Stimulated activated memory B cell treated with anti-CD40 and anti-IgM and Interleukin-4, amounts not matched to agents 10 μg/mL and 1 μg/mL and 100 μg/mL, for 72 hours (primary cell): ENCODE measurements around the gene MVP.

Source experiments
- ATAC-seq: fragments of 150-1000 bp; cut with Tn5 transposase; 2 replicates; pipeline ENCODE4 v1.10.0; 2021
- H3K27ac Mint-ChIP-seq: one replicate; pipeline ENCODE4 v1.8.0; 2022; ENCODE audit warnings: mild to moderate bottlenecking, mixed read lengths
- H3K27me3 Mint-ChIP-seq: one replicate; pipeline ENCODE4 v1.8.0; 2022; ENCODE audit warnings: mixed read lengths
- H3K36me3 Mint-ChIP-seq: one replicate; pipeline ENCODE4 v1.8.0; 2022; ENCODE audit warnings: mixed read lengths
- H3K4me1 Mint-ChIP-seq: one replicate; pipeline ENCODE4 v1.8.0; 2022; ENCODE audit warnings: mixed read lengths
- H3K4me3 Mint-ChIP-seq: one replicate; pipeline ENCODE4 v1.8.0; 2022; ENCODE audit warnings: mild to moderate bottlenecking, moderate library complexity, mixed read lengths
- H3K9me3 Mint-ChIP-seq: one replicate; pipeline ENCODE4 v1.8.0; 2022; ENCODE audit warnings: mixed read lengths

MVP gene

DNA sequence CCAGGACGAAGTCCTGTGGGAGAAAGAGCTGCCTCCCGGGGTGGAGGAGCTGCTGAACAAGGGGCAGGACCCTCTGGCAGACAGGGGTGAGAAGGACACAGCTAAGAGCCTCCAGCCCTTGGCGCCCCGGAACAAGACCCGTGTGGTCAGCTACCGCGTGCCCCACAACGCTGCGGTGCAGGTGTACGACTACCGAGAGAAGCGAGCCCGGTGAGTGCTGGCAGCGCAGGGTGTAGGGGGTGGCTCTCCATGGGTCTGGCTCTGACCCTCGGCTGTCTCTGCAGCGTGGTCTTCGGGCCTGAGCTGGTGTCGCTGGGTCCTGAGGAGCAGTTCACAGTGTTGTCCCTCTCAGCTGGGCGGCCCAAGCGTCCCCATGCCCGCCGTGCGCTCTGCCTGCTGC lies 21.4 kb downstream of the MVP start:
- Mint-ChIP-seq H3K36me3 (peaks cover 48% of the 10 kb centered on the region), H3K4me3 (no peak overlapping the region), H3K9me3 (no peaks in the 10 kb centered on the region), H3K27me3 (no peaks in the 10 kb centered on the region), H3K4me1 (no peaks in the 10 kb centered on the region), H3K27ac (no peak overlapping the region)
- ATAC-seq, result no peak

DNA sequence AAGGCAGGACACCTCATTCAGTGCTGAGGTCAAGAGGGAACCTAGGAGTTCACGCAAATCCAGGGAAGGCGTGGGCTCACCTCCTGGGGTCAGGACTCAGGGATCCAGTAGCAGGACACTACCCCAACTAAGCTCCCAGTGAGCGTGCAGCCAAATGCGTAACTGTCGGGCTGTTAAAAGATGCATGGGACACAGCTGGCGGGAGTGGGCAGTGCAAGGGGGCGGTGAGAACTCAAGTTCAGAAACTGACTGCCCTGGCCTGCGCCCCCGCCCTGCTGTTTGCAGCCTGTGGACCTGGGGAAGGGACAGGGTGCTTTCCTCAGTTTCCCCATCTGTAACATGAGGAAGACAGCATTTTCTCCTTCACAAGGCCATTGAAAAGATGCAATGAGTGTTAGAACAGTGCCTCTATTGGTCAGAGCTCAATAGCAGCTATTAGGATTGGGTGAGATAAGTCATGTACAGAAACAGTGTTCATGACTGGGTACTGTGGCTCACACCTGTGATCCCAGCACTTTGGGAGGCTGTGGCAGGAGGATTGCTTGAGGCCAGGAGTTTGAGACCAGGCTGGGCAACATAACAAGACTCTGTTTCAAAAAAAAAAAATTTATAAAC lies 22.6 kb downstream of the MVP start:
- peaks cover 53% of the 10 kb centered on the region for H3K36me3 Mint-ChIP-seq

DNA sequence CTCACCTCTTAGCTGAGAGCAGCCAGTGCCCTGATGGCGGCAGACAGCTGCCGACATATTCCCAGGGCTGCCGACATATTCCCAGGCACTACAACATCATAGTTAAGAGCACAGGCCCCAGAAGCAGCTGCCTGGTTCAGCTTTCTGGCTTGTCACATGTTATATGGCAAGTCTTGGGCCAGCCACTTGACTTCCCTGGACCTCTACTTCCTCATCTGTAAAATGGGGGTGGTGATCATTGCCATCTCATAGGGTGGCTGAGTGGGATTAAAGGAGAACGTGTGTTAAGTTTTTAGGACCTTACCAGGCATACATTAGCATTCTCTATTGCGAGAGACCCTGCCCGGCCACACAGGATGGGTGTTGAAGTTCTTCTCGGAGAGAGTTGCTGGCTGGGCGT lies 23.7 kb downstream of the MVP start:
- Mint-ChIP-seq H3K27me3 (no peaks in the 10 kb centered on the region), H3K9me3 (no peaks in the 10 kb centered on the region), H3K36me3 (peaks cover 60% of the 10 kb centered on the region), H3K4me3 (no peak overlapping the region), H3K4me1 (no peaks in the 10 kb centered on the region), H3K27ac (no peak overlapping the region)
- no peak for ATAC-seq

More for the DNA sequence above, 22.6 kb downstream of the MVP start:
- Mint-ChIP-seq H3K27me3 (no peaks in the 10 kb centered on the region), H3K27ac (peak overlapping the region; percentile 19), H3K4me1 (no peaks in the 10 kb centered on the region), H3K4me3 (no peak overlapping the region), H3K9me3 (no peaks in the 10 kb centered on the region)
- no peak for ATAC-seq

DNA sequence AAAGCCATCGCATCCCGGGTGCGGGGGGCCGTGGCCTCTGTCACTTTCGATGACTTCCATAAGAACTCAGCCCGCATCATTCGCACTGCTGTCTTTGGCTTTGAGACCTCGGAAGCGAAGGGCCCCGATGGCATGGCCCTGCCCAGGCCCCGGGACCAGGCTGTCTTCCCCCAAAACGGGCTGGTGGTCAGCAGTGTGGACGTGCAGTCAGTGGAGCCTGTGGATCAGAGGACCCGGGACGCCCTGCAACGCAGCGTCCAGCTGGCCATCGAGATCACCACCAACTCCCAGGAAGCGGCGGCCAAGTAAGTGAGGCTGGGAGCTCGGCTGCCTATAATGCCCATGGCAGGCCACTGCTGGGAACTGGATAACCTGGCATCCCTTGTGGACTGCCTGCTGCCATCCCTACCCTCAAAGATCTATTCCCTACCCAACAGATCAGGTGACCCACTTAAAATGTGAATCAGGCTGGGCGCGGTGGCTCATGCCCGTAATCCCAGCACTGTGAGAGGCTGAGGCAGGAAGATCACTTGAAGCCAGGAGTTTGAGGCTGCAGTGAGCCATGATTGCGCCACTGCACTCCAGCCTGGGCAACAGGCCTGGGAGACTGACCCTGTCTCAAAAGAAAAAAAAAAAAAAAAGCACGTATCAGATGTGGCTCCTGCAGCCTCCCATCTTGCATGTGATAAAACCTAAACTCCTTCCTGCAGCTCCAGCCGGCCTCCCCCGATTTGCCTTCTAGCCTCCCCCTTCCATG lies 24.5 kb downstream of the MVP start:
- no peaks in the 10 kb centered on the region for H3K9me3 Mint-ChIP-seq
- H3K4me1 Mint-ChIP-seq, result no peaks in the 10 kb centered on the region
- H3K27ac Mint-ChIP-seq, result peak overlapping the region; percentile 36
- H3K4me3 Mint-ChIP-seq, result no peak overlapping the region
- H3K36me3 Mint-ChIP-seq, result peaks cover 53% of the 10 kb centered on the region
- no peak for ATAC-seq
- H3K27me3 Mint-ChIP-seq, result no peaks in the 10 kb centered on the region

DNA sequence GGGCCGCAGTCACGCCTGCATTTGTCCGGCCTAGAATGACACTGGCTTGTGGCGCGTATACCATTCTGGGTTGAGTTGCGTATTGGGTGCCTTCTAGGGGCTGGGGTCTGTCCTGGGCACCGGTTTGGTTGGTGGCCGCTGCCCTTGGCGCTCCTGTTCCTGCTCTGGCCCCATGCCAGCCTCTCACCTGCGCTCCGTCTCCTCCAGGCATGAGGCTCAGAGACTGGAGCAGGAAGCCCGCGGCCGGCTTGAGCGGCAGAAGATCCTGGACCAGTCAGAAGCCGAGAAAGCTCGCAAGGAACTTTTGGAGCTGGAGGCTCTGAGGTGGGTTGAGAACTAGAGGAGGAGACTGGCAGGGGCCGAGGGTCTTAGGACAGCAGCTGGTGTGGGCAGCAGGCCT lies 25.4 kb downstream of the MVP start:
- Mint-ChIP-seq H3K9me3 (no peaks in the 10 kb centered on the region), H3K36me3 (peaks cover 46% of the 10 kb centered on the region), H3K4me1 (no peaks in the 10 kb centered on the region), H3K27me3 (no peaks in the 10 kb centered on the region), H3K4me3 (no peak overlapping the region), H3K27ac (peak overlapping the region; percentile 36)
- no peak for ATAC-seq

DNA sequence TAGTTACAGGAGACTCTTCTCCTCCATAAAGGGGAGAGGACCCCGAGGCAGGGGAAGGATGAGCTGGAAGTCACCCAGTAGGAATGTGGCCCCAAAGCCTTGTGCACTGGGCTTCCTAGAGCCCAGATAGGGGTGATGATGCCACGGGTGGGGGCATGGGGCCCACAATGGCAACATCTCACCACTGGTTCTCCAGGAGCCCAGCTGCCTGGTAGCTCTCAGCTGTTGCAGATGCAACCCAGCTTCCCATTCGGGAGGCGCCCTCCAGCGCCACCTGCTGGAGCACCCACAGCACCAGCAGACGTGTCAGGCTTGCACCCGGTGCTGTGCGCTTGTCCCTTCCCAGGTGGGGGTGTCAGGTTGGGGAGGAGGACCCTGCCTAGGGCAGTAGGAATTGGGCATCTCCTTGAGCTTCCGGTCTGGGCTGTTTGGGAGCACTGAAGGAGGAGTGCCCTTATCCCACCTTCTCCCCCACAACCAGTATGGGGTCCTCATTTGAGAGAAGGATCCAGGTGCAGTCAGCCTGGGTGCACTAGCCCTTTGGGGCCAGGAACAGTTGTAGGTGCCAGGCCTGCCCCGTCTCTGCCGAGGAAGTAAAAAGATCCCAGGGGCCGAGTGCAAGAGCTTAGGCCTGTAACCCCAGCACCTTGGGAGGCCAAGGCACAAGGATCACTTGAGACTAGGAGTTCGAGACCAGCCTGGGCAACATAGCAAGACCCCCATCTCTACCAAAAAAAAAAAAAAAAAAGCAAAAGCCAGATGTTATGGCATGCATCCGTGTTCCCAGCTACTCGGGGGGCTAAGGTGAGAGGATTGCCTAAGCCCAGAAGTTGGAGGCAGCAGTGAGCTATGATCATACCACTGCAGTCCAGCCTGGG lies 28.4 kb downstream of the MVP start:
- Mint-ChIP-seq H3K9me3 (no peaks in the 10 kb centered on the region), H3K36me3 (peaks cover 40% of the 10 kb centered on the region), H3K27ac (no peak overlapping the region), H3K4me3 (no peak overlapping the region), H3K27me3 (no peaks in the 10 kb centered on the region), H3K4me1 (no peaks in the 10 kb centered on the region)
- peak; percentile 83 for ATAC-seq

DNA sequence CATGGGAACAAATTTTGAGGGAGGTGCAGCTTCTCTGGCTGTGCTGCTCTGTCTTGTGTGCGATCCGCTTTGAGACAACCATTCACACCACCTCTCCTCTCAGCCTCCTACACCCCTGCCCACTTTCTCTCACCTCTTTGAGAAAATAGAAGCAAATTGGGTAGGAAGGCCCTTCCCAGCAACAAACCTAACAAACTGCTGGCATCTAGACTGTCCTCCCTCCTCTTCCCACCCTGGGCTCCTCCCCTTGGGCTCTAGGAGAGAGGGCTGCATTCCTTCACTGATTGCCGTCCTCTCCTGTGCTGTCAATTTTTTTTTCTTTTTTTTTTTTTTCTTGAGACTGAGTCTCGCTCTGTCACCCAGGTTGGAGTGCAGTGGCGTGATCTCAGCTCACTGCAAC lies 29.2 kb downstream of the MVP start:
- Mint-ChIP-seq H3K36me3 (peaks cover 35% of the 10 kb centered on the region), H3K27ac (no peak overlapping the region), H3K9me3 (no peaks in the 10 kb centered on the region), H3K27me3 (no peaks in the 10 kb centered on the region), H3K4me1 (no peaks in the 10 kb centered on the region), H3K4me3 (no peak overlapping the region)
- ATAC-seq, result no peak

DNA sequence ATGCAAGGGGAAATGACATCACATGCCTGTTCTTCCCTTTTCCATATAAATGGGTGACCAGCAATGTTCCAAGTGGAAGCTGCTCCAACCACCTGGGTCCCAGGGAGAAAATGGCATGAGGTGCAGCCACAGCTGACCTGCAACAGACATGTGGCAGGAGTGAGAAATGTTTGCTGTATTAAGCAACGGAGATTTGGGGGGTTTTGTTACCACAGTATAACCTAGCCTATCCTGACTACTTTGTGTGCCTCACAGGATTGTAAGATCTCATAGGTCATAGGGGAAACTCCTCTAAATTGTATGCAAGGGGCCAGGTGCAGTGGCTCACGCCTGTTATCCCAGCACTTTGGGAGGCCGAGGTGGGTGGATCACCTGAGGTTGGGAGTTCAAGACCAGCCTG lies 30.7 kb downstream of the MVP start:
- H3K4me1 Mint-ChIP-seq, result no peaks in the 10 kb centered on the region
- H3K4me3 Mint-ChIP-seq, result no peak overlapping the region
- H3K27me3 Mint-ChIP-seq, result no peaks in the 10 kb centered on the region
- peaks cover 20% of the 10 kb centered on the region for H3K36me3 Mint-ChIP-seq
- no peaks in the 10 kb centered on the region for H3K9me3 Mint-ChIP-seq
- ATAC-seq, result no peak
- H3K27ac Mint-ChIP-seq, result no peak overlapping the region

DNA sequence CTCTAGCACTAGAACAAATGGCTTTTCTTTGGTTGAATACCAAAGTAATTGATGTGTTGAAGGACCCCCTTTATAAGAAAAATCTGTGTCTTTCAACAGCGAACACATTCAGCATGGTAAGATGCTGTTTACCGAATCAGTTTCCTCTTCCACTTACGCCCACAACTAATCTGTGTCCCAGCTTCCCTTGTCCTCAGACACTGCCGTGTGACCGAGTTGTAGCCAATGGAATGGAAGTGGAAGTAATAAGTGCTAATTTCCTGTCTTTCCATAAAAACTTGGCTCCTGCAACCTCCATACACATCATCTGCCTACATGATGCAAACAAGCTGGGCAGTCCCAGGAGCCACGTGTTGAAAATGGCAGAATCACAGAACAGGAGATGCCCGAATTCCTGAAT lies 32.4 kb downstream of the MVP start:
- ATAC-seq, result no peak
- no peaks in the 10 kb centered on the region for H3K9me3 Mint-ChIP-seq
- no peak overlapping the region for H3K27ac Mint-ChIP-seq
- peaks cover 11% of the 10 kb centered on the region for H3K36me3 Mint-ChIP-seq
- H3K4me1 Mint-ChIP-seq, result no peaks in the 10 kb centered on the region
- no peaks in the 10 kb centered on the region for H3K27me3 Mint-ChIP-seq
- no peak overlapping the region for H3K4me3 Mint-ChIP-seq

DNA sequence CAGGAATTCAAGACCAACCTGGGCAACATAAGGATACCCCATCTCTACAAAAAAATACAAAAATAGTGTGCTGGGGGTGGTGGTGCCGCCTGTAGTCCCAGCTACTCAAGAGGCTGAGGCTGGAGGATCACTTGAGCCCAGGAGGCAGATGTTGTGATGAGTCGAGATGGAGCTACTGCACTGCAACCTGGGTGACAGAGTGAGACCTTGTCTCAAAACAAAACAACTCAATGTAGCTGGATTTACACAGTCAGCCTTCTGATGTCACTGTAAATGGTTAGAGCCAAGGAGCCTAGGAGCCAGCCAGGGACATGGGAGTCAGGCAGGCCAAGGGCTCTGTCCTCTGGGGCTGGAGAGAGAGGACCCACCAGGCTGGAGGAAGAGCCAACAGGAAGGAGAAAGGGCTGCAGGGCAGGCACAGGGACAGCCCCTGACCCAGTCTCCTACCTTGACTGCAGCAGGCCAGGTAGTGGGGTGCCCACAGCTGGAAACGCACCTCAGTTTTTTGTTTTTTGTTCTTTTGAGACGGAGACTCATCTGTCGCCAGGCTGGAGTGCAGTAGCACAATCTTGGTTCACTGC lies 34.3 kb downstream of the MVP start:
- Mint-ChIP-seq H3K4me3 (no peak overlapping the region), H3K4me1 (no peaks in the 10 kb centered on the region), H3K27ac (no peak overlapping the region), H3K36me3 (peaks cover 16% of the 10 kb centered on the region), H3K9me3 (no peaks in the 10 kb centered on the region), H3K27me3 (no peaks in the 10 kb centered on the region)
- ATAC-seq, result no peak

DNA sequence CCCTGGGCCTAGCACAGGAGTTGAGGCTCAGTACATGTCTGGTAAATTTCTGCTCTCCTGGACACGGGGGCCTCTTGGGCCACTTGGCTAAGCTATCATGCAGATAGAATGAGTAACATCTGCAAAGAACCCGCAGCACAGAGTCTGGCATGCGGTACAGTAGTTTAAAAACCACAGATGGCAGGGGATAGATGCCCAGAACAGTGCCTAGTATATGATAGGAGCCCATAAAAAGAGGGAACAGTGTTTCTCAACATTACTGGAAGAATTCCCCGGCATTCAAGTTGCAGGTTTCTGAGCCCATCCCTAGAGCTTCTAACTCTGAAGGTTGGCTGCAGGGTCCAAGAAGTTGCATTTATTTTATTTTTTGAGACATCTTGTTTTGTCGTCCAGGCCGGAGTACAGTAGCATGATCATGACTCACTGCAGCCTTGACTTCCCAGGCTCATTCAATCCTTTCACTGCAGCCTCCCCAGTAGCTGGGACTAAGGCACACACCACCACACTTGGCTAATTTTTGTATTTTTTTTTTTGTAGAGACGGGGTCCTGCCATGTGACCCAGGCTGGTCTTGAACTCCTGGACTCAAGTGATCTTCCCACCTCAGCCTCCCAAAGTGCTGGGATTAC lies 37.0 kb downstream of the MVP start:
- no peak overlapping the region for H3K27ac Mint-ChIP-seq
- no peaks in the 10 kb centered on the region for H3K9me3 Mint-ChIP-seq
- H3K4me3 Mint-ChIP-seq, result no peak overlapping the region
- H3K4me1 Mint-ChIP-seq, result peaks cover 20% of the 10 kb centered on the region
- H3K36me3 Mint-ChIP-seq, result peaks cover 24% of the 10 kb centered on the region
- H3K27me3 Mint-ChIP-seq, result no peaks in the 10 kb centered on the region
- no peak for ATAC-seq

DNA sequence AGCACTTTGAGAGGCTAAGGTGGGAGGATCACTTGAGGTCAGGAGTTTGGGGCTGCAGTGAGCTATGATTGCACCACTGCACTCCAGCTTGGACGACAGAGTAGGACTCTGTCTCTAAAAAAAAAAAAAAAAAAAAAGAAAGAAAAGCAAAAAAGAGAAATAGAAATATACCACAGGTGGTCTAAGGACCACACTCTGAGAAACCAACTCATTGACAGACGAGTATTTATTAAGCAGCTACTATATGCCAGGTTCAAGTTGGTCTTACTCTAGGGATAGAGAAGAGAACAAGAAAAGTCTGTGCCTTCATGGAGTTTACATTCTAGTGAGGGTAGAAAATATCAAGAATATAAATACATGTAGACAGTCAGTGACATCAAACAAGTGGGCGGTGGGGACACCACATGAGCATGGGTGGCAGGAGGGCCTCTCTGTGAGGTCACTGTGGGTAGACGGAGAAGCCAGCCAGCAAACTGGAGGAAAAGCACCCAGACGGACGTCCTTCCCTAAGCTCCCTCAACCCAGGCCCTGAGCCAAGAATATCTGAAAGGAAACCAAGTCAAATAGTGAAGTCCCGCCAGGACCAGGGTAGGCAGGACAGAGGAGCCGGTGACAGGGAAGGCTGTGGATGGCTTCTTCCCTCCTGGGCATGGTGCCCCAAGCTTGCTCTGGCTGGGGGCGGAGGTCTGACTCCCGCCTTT lies 38.0 kb downstream of the MVP start:
- Mint-ChIP-seq H3K4me1 (peaks cover 25% of the 10 kb centered on the region), H3K27ac (no peak overlapping the region)
- no peak for ATAC-seq

DNA sequence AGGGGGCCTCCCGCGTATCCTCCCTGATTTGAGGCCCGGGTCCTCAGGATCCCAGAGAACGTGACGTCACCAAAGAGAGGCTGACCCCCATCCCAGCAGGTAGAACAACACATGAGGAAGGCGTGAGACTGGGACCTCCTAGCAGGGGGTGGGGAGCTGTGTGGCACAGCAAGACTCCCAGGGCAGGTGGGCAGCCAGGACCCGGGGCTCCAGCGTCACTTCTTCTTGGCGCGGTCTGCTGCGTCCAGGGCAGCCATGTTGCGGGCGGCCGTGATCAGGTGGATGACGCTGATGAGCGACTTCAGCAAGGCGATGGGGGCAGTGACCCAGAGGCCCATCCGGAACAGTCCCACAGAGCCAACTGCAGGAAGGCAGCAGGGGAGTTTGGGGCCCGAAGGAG lies 38.7 kb downstream of the MVP start:
- Mint-ChIP-seq H3K4me1 (peaks cover 30% of the 10 kb centered on the region), H3K27ac (no peak overlapping the region), H3K27me3 (no peaks in the 10 kb centered on the region), H3K36me3 (peaks cover 24% of the 10 kb centered on the region), H3K4me3 (no peak overlapping the region), H3K9me3 (no peaks in the 10 kb centered on the region)
- ATAC-seq, result no peak

More for the DNA sequence above, 38.0 kb downstream of the MVP start:
- Mint-ChIP-seq H3K9me3 (no peaks in the 10 kb centered on the region), H3K27me3 (no peaks in the 10 kb centered on the region), H3K36me3 (peaks cover 24% of the 10 kb centered on the region), H3K4me3 (no peak overlapping the region)

DNA sequence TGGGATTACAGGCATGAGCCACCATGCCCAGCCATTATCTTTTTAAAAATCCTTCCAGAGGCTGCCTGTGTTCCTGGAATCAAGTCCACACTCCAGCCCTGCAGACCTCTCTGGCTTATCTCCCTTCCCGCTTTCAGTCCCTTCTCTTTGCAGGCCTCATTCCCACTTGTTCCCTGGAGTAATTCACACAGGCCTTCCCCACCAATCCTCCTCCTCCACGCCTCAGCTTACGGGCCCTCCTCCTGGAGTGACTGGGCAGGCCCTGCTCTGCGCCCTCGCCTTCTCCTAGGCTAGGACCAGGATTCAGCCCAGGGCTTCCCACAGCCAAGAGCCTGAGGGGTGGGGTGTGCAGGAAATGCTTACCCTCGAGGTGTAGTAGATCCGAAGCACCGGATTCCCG lies 40.0 kb downstream of the MVP start:
- H3K27ac Mint-ChIP-seq, result no peak overlapping the region
- peaks cover 24% of the 10 kb centered on the region for H3K36me3 Mint-ChIP-seq
- H3K27me3 Mint-ChIP-seq, result no peaks in the 10 kb centered on the region
- no peak overlapping the region for H3K4me3 Mint-ChIP-seq
- ATAC-seq, result no peak
- peaks cover 30% of the 10 kb centered on the region for H3K4me1 Mint-ChIP-seq
- H3K9me3 Mint-ChIP-seq, result no peaks in the 10 kb centered on the region
